NT2/D1 (cell line): Measurements from ENCODE around the gene TTC31.

Experiments
- SUZ12 ChIP-seq: IDR thresholded peaks from 2 replicates; pipeline ENCODE4 v1.6.1; 2011; ENCODE audit not compliant: insufficient read length, insufficient read depth; ENCODE audit errors: extremely low read depth
- YY1 ChIP-seq: IDR thresholded peaks from 2 replicates; pipeline ENCODE4 v1.6.1; 2011; ENCODE audit not compliant: insufficient read length, insufficient read depth

GRCh38 chr2:74439373-74439772 lies 43.5 kb upstream of the TTC31 start:
- no peak for TF ChIP-seq SUZ12
- TF ChIP-seq YY1 = no peak
